Measurements from ENCODE around the gene C9orf152.

C9orf152 gene

GRCh38 chr9:110191615-110192014 is 16.3 kb downstream of the C9orf152 start:
- no peak for TF ChIP-seq EZH2 (IDR thresholded peaks at IDR 0.05; ENCODE audit: borderline replicate concordance, low read length)
- TF ChIP-seq CTCF (IDR thresholded peaks at IDR 0.05; ENCODE audit: low read length): no peak
- Histone ChIP-seq H3K9ac (ENCODE audit: low read length) (no peak overlapping the region), H3K27me3 (ENCODE audit: insufficient read depth, low read length) (no peaks in the 10 kb centered on the region; the same call in 1 of the 2 replicates), H3K4me1 (ENCODE audit: insufficient read depth, low read length, severe bottlenecking) (peaks cover 5% of the 10 kb centered on the region), H2AFZ (ENCODE audit: low read length) (no peak overlapping the region), H3F3A (ENCODE audit: insufficient read depth, low read length) (no peaks in the 10 kb centered on the region), H3K4me2 (ENCODE audit: low read length) (no peak overlapping the region), H3K79me2 (ENCODE audit: insufficient read depth, low read length) (no peaks in the 10 kb centered on the region), H3K9me2 (ENCODE audit: low read depth, low read length) (no peaks in the 10 kb centered on the region), H3K27ac (ENCODE audit: low read depth, low read length, poor library complexity, severe bottlenecking) (no peak overlapping the region), H3K36me3 (ENCODE audit: insufficient read depth, low read length) (no peaks in the 10 kb centered on the region), H3K4me3 (ENCODE audit: low read depth, low read length, poor library complexity, severe bottlenecking) (no peak overlapping the region), H4K20me1 (ENCODE audit: insufficient read depth, low read length) (no peaks in the 10 kb centered on the region), H3K9me3 (ENCODE audit: low read length) (no peaks in the 10 kb centered on the region)

- Histone ChIP-seq H3K79me2 (ENCODE audit: insufficient read depth, low read length) (no peaks in the 10 kb centered on the region), H3K9me3 (ENCODE audit: low read length) (no peaks in the 10 kb centered on the region), H3K4me1 (ENCODE audit: insufficient read depth, low read length, severe bottlenecking) (peaks cover 5% of the 10 kb centered on the region), H3K9me2 (ENCODE audit: low read depth, low read length) (no peaks in the 10 kb centered on the region), H3K9ac (ENCODE audit: low read length) (no peak overlapping the region), H4K20me1 (ENCODE audit: insufficient read depth, low read length) (no peaks in the 10 kb centered on the region), H3K4me2 (ENCODE audit: low read length) (no peak overlapping the region), H3K27ac (ENCODE audit: low read depth, low read length, poor library complexity, severe bottlenecking) (no peak overlapping the region), H3F3A (ENCODE audit: insufficient read depth, low read length) (no peaks in the 10 kb centered on the region), H3K4me3 (ENCODE audit: low read depth, low read length, poor library complexity, severe bottlenecking) (no peak overlapping the region), H2AFZ (ENCODE audit: low read length) (no peak overlapping the region), H3K36me3 (ENCODE audit: insufficient read depth, low read length) (no peaks in the 10 kb centered on the region), H3K27me3 (ENCODE audit: insufficient read depth, low read length) (no peaks in the 10 kb centered on the region; the same call in 1 of the 2 replicates)
- no peak for TF ChIP-seq CTCF (IDR thresholded peaks at IDR 0.05; ENCODE audit: low read length)
- no peak for TF ChIP-seq EZH2 (IDR thresholded peaks at IDR 0.05; ENCODE audit: borderline replicate concordance, low read length)
These were observed 18.2 kb downstream of the C9orf152 start for GRCh38 chr9:110189559-110190320.

- TF ChIP-seq CTCF (IDR thresholded peaks at IDR 0.05; ENCODE audit: low read length) (no peak), EZH2 (IDR thresholded peaks at IDR 0.05; ENCODE audit: borderline replicate concordance, low read length) (no peak)
- Histone ChIP-seq H3K9ac (ENCODE audit: low read length) (no peak overlapping the region), H2AFZ (ENCODE audit: low read length) (no peak overlapping the region), H3K9me2 (ENCODE audit: low read depth, low read length) (no peaks in the 10 kb centered on the region), H3K9me3 (ENCODE audit: low read length) (no peaks in the 10 kb centered on the region), H3K4me1 (ENCODE audit: insufficient read depth, low read length, severe bottlenecking) (peaks cover 5% of the 10 kb centered on the region), H3K79me2 (ENCODE audit: insufficient read depth, low read length) (no peaks in the 10 kb centered on the region), H3K27ac (ENCODE audit: low read depth, low read length, poor library complexity, severe bottlenecking) (no peak overlapping the region), H3K27me3 (ENCODE audit: insufficient read depth, low read length) (no peaks in the 10 kb centered on the region; the same call in 1 of the 2 replicates), H3F3A (ENCODE audit: insufficient read depth, low read length) (no peaks in the 10 kb centered on the region), H4K20me1 (ENCODE audit: insufficient read depth, low read length) (no peaks in the 10 kb centered on the region), H3K4me2 (ENCODE audit: low read length) (no peak overlapping the region), H3K36me3 (ENCODE audit: insufficient read depth, low read length) (no peaks in the 10 kb centered on the region), H3K4me3 (ENCODE audit: low read depth, low read length, poor library complexity, severe bottlenecking) (no peak overlapping the region)
These were observed 19.0 kb downstream of the C9orf152 start for GRCh38 chr9:110188991-110189390.

Measured in OCI-LY1 (cell line).